Peyer's patch (tissue), 4 donors: ENCODE data around the gene TGFBI.

ENCODE experiments used
- CTCF ChIP-seq, 6 experiments: fragments of 450-650 bp in 4 of 6; fragments of 200-600 bp in 2 of 6; sonication (generic) in 1 of 6; IDR thresholded peaks; one replicate each; pipeline ENCODE4 v1.5.1; 2017 to 2019; ENCODE audit warnings: antibody characterized with exemption in 6 of 6, mild to moderate bottlenecking in 3 of 6, moderate library complexity in 1 of 6
- POLR2A ChIP-seq, 2 donors: fragments of 450-650 bp; IDR thresholded peaks; one replicate each; pipeline ENCODE4 v1.5.1; 2017; ENCODE audit warnings: antibody characterized with exemption in 2 of 2, mild to moderate bottlenecking in 2 of 2, moderate library complexity in 2 of 2

- TF ChIP-seq POLR2A (IDR thresholded peaks at IDR 0.05) (no peak), CTCF (IDR thresholded peaks at IDR 0.05) (no peak)
Measured at GRCh38 chr5:136026636-136027035, 2.2 kb upstream of the TGFBI start.
